HUES64 (cell line): ENCODE results near the gene QSOX1.

ENCODE experiments used
- H3K27ac ChIP-seq: 2 replicates; pipeline ENCODE4 v1.7.0; 2013; ENCODE audit warnings: low read depth, low read length, inconsistent platforms
- H3K27me3 ChIP-seq: 2 replicates; pipeline ENCODE4 v1.6.1; 2013; ENCODE audit warnings: mild to moderate bottlenecking, low read length; ENCODE audit not compliant: insufficient read depth
- H3K36me3 ChIP-seq: 2 replicates; pipeline ENCODE4 v1.6.1; 2013; ENCODE audit warnings: mild to moderate bottlenecking, low read length; ENCODE audit not compliant: insufficient read depth
- H3K4me1 ChIP-seq: 2 replicates; pipeline ENCODE4 v1.6.1; 2013; ENCODE audit warnings: mild to moderate bottlenecking, low read length, moderate library complexity; ENCODE audit not compliant: insufficient read depth
- H3K4me3 ChIP-seq: 2 replicates; pipeline ENCODE4 v1.5.1; 2013; ENCODE audit warnings: mild to moderate bottlenecking, low read length, moderate library complexity
- H3K9ac ChIP-seq: 2 replicates; pipeline ENCODE4 v1.6.1; 2013; ENCODE audit warnings: mild to moderate bottlenecking, low read depth, low read length
- H3K9me3 ChIP-seq: 2 replicates; pipeline ENCODE4 v1.6.1; 2013; ENCODE audit warnings: low read depth, low read length; ENCODE audit not compliant: insufficient read depth
- WGBS: fragments of 150-250, 120-280 bp; methylation state at CpG from one replicate; pipeline ENCODE4 v1.1.7; 2013; ENCODE audit warnings: missing lambda C conversion rate; 5-methylcytosine and 5-hydroxymethylcytosine counted together

Gene QSOX1

GRCh38 chr1:180173451-180173850 lies 18.8 kb downstream of the QSOX1 start:
- WGBS = 88% methylated on average over 2 of the region's 2 CpGs
- no peaks in the 10 kb centered on the region for H3K9me3 ChIP-seq
- H3K9ac ChIP-seq = no peak overlapping the region
- peaks cover 2% of the 10 kb centered on the region for H3K4me1 ChIP-seq
- no peaks in the 10 kb centered on the region for H3K27me3 ChIP-seq
- no peak overlapping the region for H3K27ac ChIP-seq
- no peak overlapping the region for H3K4me3 ChIP-seq
- H3K36me3 ChIP-seq = no peaks in the 10 kb centered on the region

- Histone ChIP-seq H3K27me3 (no peaks in the 10 kb centered on the region), H3K9me3 (no peaks in the 10 kb centered on the region), H3K9ac (no peak overlapping the region), H3K27ac (no peak overlapping the region), H3K4me3 (no peak overlapping the region), H3K4me1 (no peaks in the 10 kb centered on the region), H3K36me3 (0 out of 2 replicates have a peak, but pooled peaks cover under 1% of the 10 kb centered on the region)
- 95% methylated on average over 8 of the region's 8 CpGs for WGBS
Observed at GRCh38 chr1:180173952-180174351, 19.3 kb downstream of the QSOX1 start.

GRCh38 chr1:180175291-180175690 lies 20.6 kb downstream of the QSOX1 start:
- no peak overlapping the region for H3K4me3 ChIP-seq
- no peaks in the 10 kb centered on the region for H3K9me3 ChIP-seq
- H3K9ac ChIP-seq = no peak overlapping the region
- 94% methylated on average over 9 of the region's 9 CpGs for WGBS
- no peaks in the 10 kb centered on the region for H3K4me1 ChIP-seq
- peaks cover 11% of the 10 kb centered on the region; the same call in 1 of the 2 replicates for H3K36me3 ChIP-seq
- no peaks in the 10 kb centered on the region for H3K27me3 ChIP-seq
- no peak overlapping the region for H3K27ac ChIP-seq

GRCh38 chr1:180175806-180176205 lies 21.1 kb downstream of the QSOX1 start:
- H3K27me3 ChIP-seq = no peaks in the 10 kb centered on the region
- no peak overlapping the region for H3K9ac ChIP-seq
- 93% methylated on average over 9 of the region's 9 CpGs for WGBS
- peaks cover 11% of the 10 kb centered on the region; the same call in 1 of the 2 replicates for H3K36me3 ChIP-seq
- H3K4me3 ChIP-seq = no peak overlapping the region
- no peak overlapping the region for H3K27ac ChIP-seq
- no peaks in the 10 kb centered on the region for H3K4me1 ChIP-seq
- no peaks in the 10 kb centered on the region for H3K9me3 ChIP-seq

GRCh38 chr1:180176965-180177364 lies 22.3 kb downstream of the QSOX1 start:
- Histone ChIP-seq H3K9me3 (no peaks in the 10 kb centered on the region), H3K9ac (no peak overlapping the region), H3K4me1 (no peaks in the 10 kb centered on the region), H3K27me3 (no peaks in the 10 kb centered on the region), H3K4me3 (no peak overlapping the region), H3K36me3 (peaks cover 16% of the 10 kb centered on the region; the same call in 1 of the 2 replicates), H3K27ac (no peak overlapping the region)
- WGBS = 88% methylated on average over 4 of the region's 4 CpGs

- Histone ChIP-seq H3K9me3 (no peaks in the 10 kb centered on the region), H3K9ac (no peak overlapping the region), H3K36me3 (peaks cover 16% of the 10 kb centered on the region; the same call in 1 of the 2 replicates), H3K4me1 (no peaks in the 10 kb centered on the region), H3K27ac (no peak overlapping the region), H3K4me3 (no peak overlapping the region), H3K27me3 (no peaks in the 10 kb centered on the region)
- 92% methylated on average over 4 of the region's 4 CpGs for WGBS
Observed at GRCh38 chr1:180177931-180178330, 23.3 kb downstream of the QSOX1 start.

GRCh38 chr1:180178511-180179161 lies 24.0 kb downstream of the QSOX1 start:
- Histone ChIP-seq H3K27me3 (no peaks in the 10 kb centered on the region), H3K9me3 (no peaks in the 10 kb centered on the region), H3K4me3 (no peak overlapping the region), H3K4me1 (no peaks in the 10 kb centered on the region), H3K27ac (no peak overlapping the region), H3K9ac (no peak overlapping the region), H3K36me3 (peaks cover 20% of the 10 kb centered on the region)
- 82% methylated on average over 12 of the region's 12 CpGs for WGBS

GRCh38 chr1:180179162-180179957 lies 24.7 kb downstream of the QSOX1 start:
- Histone ChIP-seq H3K4me1 (no peaks in the 10 kb centered on the region), H3K9ac (no peak overlapping the region), H3K36me3 (peaks cover 27% of the 10 kb centered on the region), H3K27me3 (no peaks in the 10 kb centered on the region), H3K4me3 (no peak overlapping the region), H3K9me3 (no peaks in the 10 kb centered on the region), H3K27ac (no peak overlapping the region)
- 94% methylated on average over 12 of the region's 12 CpGs for WGBS

- no peak overlapping the region for H3K9ac ChIP-seq
- no peak overlapping the region for H3K4me3 ChIP-seq
- no peaks in the 10 kb centered on the region for H3K4me1 ChIP-seq
- no peaks in the 10 kb centered on the region for H3K27me3 ChIP-seq
- peaks cover 43% of the 10 kb centered on the region for H3K36me3 ChIP-seq
- no peak overlapping the region for H3K27ac ChIP-seq
- WGBS = 78% methylated on average over 7 of the region's 7 CpGs
- H3K9me3 ChIP-seq = no peaks in the 10 kb centered on the region
Observed at GRCh38 chr1:180181048-180181447, 26.4 kb downstream of the QSOX1 start.

- Histone ChIP-seq H3K27me3 (no peaks in the 10 kb centered on the region), H3K4me3 (no peak overlapping the region), H3K4me1 (no peaks in the 10 kb centered on the region), H3K36me3 (peaks cover 43% of the 10 kb centered on the region), H3K27ac (no peak overlapping the region), H3K9me3 (no peaks in the 10 kb centered on the region), H3K9ac (no peak overlapping the region)
- 93% methylated on average over 23 of the region's 23 CpGs for whole genome bisulfite sequencing
Observed at GRCh38 chr1:180181996-180182642, 27.4 kb downstream of the QSOX1 start.

GRCh38 chr1:180182643-180183311 lies 28.1 kb downstream of the QSOX1 start:
- H3K27ac ChIP-seq = no peak overlapping the region
- WGBS = 94% methylated on average over 21 of the region's 22 CpGs
- no peak overlapping the region for H3K9ac ChIP-seq
- H3K9me3 ChIP-seq = no peaks in the 10 kb centered on the region
- no peak overlapping the region for H3K4me3 ChIP-seq
- no peaks in the 10 kb centered on the region for H3K27me3 ChIP-seq
- peaks cover 43% of the 10 kb centered on the region for H3K36me3 ChIP-seq
- no peaks in the 10 kb centered on the region for H3K4me1 ChIP-seq
